ENCODE data around the gene CNGB1.
"Not testable (repeated sequence)": the region's sequence is repeated elsewhere in the genome, so short reads cannot be mapped to it uniquely, and the experiment has no call there.

Gene CNGB1

GRCh38 chr16:57911743-57912142, 59.2 kb downstream of the CNGB1 start:
- DNase-seq (ENCODE audit: low read depth in 1 of 2, low spot score in 1 of 2), result no peak

- no peak for DNase-seq (ENCODE audit: low read depth in 1 of 2, low spot score in 1 of 2)
Measured at GRCh38 chr16:57910696-57911095, 60.2 kb downstream of the CNGB1 start.

DNA sequence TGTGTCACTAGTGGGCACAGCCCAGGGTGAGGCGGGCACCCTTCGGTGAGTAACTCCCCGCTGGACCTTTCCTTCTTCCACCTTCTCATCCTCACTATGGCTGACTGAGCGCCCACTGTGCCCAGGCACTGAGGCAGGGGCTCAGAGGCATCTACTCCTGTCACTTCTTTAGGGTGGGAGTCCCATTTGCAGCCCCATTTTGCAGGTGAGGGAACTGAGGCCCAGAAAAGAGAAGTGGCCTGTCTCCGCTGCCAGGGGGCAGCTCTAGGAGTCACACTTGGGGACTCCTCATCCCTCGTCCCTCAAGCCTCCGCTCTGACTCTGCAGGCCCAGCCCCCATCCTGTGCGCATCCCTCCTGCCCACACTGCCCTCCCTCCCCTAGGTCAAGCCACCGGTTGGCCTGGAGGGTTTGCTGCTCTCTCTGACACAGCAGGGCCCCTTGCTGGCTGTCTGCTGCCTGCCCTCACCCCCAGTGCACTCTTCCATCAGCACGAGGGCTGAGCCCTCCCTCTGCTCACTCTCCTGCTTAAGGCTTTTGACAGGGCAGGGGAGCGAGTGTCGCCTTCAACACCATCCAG, 62.4 kb downstream of the CNGB1 start:
- DNase-seq (ENCODE audit: low read depth in 1 of 2, low spot score in 1 of 2), result no peak

- DNase-seq (ENCODE audit: low read depth in 1 of 2, low spot score in 1 of 2), result no peak
Measured at GRCh38 chr16:57906382-57907316, 64.3 kb downstream of the CNGB1 start.

- no peak for DNase-seq (ENCODE audit: low read depth in 1 of 2, low spot score in 1 of 2)
Measured at GRCh38 chr16:57904101-57904500, 66.8 kb downstream of the CNGB1 start.

DNA sequence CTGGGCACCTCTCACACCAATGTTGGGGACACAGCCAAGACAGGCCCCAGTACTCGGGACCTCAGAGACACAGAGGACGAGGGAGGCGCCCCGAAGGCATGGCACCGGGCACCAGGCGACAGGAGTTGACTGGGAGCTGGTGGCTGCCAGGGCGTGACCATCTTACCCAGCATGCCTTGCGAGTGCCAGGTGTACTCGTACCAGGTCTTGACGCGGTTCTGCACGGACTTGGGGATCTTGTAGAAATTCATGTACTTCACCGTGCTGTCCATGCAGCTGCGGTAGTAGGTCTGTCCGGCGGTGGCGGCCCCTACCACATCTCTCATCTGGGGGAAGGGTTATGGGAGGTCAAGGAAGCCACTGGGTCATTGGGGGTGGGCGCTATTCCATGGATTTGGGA, 67.3 kb downstream of the CNGB1 start:
- DNase-seq (ENCODE audit: low read depth in 1 of 2, low spot score in 1 of 2), result no peak

GRCh38 chr16:57901480-57902069, 69.4 kb downstream of the CNGB1 start:
- no peak for DNase-seq (ENCODE audit: low read depth in 1 of 2, low spot score in 1 of 2)

- no peak for DNase-seq (ENCODE audit: low read depth in 1 of 2, low spot score in 1 of 2)
Measured at GRCh38 chr16:57900796-57901479, 70.0 kb downstream of the CNGB1 start.

DNA sequence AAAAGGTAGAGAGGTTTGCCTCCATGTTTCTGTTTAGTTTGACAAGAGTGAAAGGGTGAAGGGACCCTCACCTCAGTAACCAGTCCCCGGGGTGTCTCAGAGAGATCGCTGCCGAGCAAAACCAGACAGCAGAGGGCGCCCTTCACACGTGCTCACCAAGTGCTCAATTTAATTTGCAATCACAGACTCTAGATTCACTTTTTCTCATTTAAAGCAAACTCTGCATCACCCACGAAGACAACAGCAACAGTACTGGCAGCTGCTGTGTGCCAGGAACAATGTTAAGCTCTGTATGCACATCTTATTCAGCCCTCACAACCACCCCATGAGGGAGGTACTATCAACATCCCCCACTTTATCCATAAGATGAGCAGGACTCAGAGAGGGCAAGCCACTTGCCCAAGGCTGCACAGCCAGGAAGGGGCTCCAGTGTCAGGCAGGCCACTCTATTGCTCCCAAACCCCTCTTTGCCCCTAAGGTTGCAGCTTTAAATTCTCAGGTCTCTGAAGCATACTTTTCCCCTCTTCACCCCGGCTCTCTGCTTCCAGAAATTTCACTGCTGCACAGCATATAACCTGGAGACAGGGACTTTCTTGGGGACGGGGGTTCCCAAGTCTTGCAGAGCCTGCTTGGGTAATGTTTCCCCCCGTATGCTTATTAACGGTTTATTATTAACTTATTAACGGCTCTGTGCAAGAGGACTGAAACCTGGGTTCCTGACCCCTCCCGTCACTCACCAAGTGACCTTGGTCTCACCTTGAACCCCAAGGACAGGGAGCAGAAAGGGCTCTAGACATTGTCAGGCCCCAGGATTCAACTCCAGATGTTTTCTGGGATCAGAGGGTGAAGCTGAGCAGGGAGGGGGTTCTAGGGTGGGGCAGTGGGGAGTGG, 70.9 kb downstream of the CNGB1 start:
- DNase-seq (ENCODE audit: low read depth in 1 of 2, low spot score in 1 of 2), result peak; percentile 52 to 67

GRCh38 chr16:57898961-57899360, 72.0 kb downstream of the CNGB1 start:
- DNase-seq (ENCODE audit: low read depth in 1 of 2, low spot score in 1 of 2), result no peak

GRCh38 chr16:57897996-57898395, 72.9 kb downstream of the CNGB1 start:
- DNase-seq (ENCODE audit: low read depth in 1 of 2, low spot score in 1 of 2), result no peak

- no peak for DNase-seq (ENCODE audit: low read depth in 1 of 2, low spot score in 1 of 2)
Measured at GRCh38 chr16:57897053-57897784, 73.7 kb downstream of the CNGB1 start.

GRCh38 chr16:57895081-57895547, 75.8 kb downstream of the CNGB1 start:
- not testable (repeated sequence) for DNase-seq (ENCODE audit: low read depth in 1 of 2, low spot score in 1 of 2)

- no peak for DNase-seq (ENCODE audit: low read depth in 1 of 2, low spot score in 1 of 2)
Measured at GRCh38 chr16:57894390-57895080, 76.4 kb downstream of the CNGB1 start.

GRCh38 chr16:57893559-57894389, 77.2 kb downstream of the CNGB1 start:
- no peak for DNase-seq (ENCODE audit: low read depth in 1 of 2, low spot score in 1 of 2)

DNA sequence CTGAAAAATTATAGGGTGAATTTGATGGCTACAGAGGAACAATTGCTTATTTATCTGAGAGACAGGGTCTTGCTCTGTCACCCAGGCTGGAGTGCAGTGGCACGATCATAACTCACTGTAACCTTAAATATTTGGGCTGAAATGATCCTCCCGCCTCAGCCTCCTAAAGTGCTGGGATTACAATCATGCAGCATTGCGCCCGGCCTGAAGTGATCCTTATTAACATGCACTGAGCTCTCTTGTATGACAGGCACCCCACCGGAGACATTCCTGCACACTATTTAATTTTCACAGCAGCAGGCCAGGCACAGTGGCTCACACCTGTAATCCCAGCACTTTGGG, 77.7 kb downstream of the CNGB1 start:
- no peak for DNase-seq (ENCODE audit: low read depth in 1 of 2, low spot score in 1 of 2)

GRCh38 chr16:57892447-57893096, 78.4 kb downstream of the CNGB1 start:
- no peak for DNase-seq (ENCODE audit: low read depth in 1 of 2, low spot score in 1 of 2)

GRCh38 chr16:57892041-57892440, 78.9 kb downstream of the CNGB1 start:
- no peak for DNase-seq (ENCODE audit: low read depth in 1 of 2, low spot score in 1 of 2)

Measured in activated CD4-positive, alpha-beta T cell treated with anti-CD3 and anti-CD28 coated beads, Interleukin-2, amount 50 U/mL, for 24 hours (primary cell).